ENCODE data around the gene CFAP46.
"Not testable (repeated sequence)": the region's sequence is repeated elsewhere in the genome, so short reads cannot be mapped to it uniquely, and the experiment has no call there.

Gene CFAP46

DNA sequence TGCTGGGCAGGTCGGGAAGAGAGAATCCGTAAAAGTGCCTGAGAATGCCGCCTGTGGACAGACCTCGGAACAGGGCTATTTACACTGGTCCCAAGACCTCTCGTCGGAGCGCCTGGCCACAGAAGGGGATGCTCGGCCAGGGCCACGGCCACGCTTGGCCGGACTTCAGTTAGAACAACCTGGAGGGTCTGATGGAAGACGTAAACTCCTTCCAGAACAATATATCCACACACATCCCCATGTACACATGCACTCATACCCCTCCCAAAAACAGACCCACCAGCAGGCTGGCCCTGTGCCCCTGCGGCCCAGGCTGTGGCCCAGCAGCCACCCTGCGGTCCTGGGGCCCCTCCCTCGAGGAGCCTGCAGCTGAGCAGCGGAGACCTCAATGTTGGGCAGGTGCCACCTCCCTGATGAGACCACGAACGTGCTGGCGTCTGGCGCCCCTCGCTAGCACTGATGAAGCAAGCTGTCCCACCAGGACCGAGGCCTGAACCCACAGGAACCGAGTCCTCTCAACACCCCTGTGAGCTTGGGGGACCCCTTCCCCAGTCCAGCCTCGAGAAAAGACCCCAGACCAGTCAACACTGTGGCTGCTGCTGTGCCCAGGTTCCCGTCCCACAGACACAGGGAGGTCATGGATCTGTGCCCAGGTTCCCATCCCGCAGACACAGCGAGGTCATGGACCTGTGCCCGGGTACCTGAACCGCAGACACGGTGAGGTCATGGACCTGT is 8.9 kb downstream of the CFAP46 start:
- TF ChIP-seq YY1 (IDR thresholded peaks at IDR 0.05; ENCODE audit: insufficient read depth, insufficient read length) (no peak), ZNF274 (IDR thresholded peaks at IDR 0.05; ENCODE audit: low read depth, low read length) (no peak), SUZ12 (IDR thresholded peaks at IDR 0.05; ENCODE audit: extremely low read depth, insufficient read depth, insufficient read length) (no peak)
- Histone ChIP-seq H3K36me3 (ENCODE audit: insufficient read depth, insufficient read length, low read length) (no peaks in the 10 kb centered on the region), H3K27me3 (ENCODE audit: insufficient read depth, insufficient read length) (no peaks in the 10 kb centered on the region), H3K9me3 (ENCODE audit: insufficient read depth, low read length) (no peaks in the 10 kb centered on the region), H3K4me1 (ENCODE audit: insufficient read depth, insufficient read length) (no peaks in the 10 kb centered on the region), H3K4me3 (ENCODE audit: insufficient read length, low read depth) (no peak overlapping the region), H3K9ac (ENCODE audit: insufficient read length, low read depth) (no peak overlapping the region)
- DNase-seq (ENCODE audit: low read depth, low spot score): no peak

DNA sequence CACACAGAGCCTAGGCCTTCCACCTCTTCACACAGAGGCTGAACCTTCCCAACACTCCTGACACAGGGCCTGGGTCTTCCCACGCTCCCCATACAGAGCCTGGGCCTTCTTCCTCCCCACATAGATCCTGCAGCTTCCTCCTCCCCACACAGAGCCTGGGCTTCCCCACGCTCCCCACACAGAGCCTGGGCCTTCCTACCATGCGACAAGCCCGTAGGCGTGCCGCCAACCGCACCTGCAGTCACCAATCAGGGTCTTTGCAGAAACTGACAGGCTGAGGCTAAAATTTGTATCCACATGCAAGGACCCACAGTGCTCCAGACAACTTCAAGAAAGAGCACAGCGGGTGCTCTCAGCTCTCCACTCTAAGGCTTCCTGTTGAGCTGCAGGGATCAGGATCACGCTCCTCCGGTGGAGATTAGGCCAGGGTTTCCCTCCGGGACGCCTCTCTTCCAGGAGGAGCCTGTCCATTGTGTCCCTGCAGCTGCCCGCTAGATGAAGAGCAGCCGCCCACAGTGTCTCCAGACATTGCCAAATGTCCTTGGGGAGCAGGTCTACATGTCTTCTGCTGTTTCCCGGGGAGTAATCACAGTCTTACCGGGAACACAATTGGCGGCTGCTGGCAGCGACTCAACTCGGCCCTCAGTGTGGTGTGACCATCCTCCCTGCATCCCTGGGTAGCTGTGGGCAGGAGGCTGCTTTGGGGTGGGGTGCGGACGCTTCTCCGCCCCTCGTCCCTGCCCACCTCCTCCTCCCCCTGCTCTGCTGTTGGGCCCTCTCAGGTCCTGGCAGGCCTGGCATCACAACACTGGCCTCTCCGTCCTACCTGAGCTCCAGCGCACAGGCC is 9.7 kb downstream of the CFAP46 start:
- no peak for DNase-seq (ENCODE audit: low read depth, low spot score)
- no peaks in the 10 kb centered on the region for H3K9me3 ChIP-seq (ENCODE audit: insufficient read depth, low read length)
- no peaks in the 10 kb centered on the region for H3K36me3 ChIP-seq (ENCODE audit: insufficient read depth, insufficient read length, low read length)
- H3K4me1 ChIP-seq (ENCODE audit: insufficient read depth, insufficient read length): no peaks in the 10 kb centered on the region
- H3K9ac ChIP-seq (ENCODE audit: insufficient read length, low read depth): no peak overlapping the region
- no peak overlapping the region for H3K4me3 ChIP-seq (ENCODE audit: insufficient read length, low read depth)
- no peaks in the 10 kb centered on the region for H3K27me3 ChIP-seq (ENCODE audit: insufficient read depth, insufficient read length)
- TF ChIP-seq YY1 (IDR thresholded peaks at IDR 0.05; ENCODE audit: insufficient read depth, insufficient read length) (no peak), SUZ12 (IDR thresholded peaks at IDR 0.05; ENCODE audit: extremely low read depth, insufficient read depth, insufficient read length) (no peak), ZNF274 (IDR thresholded peaks at IDR 0.05; ENCODE audit: low read depth, low read length) (no peak)

DNA sequence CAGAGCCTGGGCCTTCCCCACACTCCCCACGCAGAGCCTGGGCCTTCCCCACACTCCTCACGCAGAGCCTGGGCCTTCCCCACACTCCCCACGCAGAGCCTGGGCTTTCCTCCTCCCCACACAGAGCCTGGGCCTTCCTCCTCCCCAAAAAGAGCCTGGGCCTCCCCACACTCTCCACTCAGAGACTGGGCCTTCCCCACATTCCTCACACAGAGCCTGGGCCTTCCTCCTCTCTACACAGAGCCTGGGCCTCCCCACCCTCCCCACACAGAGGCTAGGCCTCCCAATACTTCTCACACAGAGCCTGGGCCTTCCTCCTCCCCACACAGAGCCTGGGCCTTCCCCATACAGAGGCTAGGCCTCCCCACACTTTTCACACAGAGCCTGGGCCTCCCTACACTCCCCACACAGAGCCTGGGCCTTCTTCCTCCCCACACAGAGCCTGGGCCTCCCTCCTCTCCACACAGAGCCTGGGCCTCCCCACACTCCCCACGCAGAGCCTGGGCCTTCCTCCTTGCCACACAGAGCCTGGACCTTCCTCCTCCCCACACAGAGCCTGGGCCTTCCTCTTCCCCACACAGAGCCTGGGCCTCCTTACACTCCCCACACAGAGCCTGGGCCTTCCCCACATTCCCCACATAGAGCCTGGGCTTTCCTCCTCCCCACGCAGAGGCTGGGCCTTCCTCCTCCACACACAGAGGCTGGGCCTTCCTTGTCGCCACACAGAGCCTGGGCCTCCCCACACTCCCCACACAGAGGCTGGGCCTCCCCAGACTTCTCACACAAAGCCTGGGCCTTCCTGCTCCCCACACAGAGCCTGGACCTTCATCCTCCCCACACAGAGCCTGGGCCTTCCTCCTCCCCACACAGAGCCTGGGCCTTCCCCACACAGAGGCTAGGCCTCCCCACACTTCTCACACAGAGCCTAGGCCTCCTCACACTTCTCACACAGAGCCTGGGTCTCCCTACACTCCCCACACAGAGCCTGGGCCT is 10.8 kb downstream of the CFAP46 start:
- not testable (repeated sequence) for H3K4me3 ChIP-seq (ENCODE audit: insufficient read length, low read depth); H3K4me1 ChIP-seq (ENCODE audit: insufficient read depth, insufficient read length); H3K36me3 ChIP-seq (ENCODE audit: insufficient read depth, insufficient read length, low read length); H3K9me3 ChIP-seq (ENCODE audit: insufficient read depth, low read length); H3K9ac ChIP-seq (ENCODE audit: insufficient read length, low read depth); DNase-seq (ENCODE audit: low read depth, low spot score); H3K27me3 ChIP-seq (ENCODE audit: insufficient read depth, insufficient read length)

DNA sequence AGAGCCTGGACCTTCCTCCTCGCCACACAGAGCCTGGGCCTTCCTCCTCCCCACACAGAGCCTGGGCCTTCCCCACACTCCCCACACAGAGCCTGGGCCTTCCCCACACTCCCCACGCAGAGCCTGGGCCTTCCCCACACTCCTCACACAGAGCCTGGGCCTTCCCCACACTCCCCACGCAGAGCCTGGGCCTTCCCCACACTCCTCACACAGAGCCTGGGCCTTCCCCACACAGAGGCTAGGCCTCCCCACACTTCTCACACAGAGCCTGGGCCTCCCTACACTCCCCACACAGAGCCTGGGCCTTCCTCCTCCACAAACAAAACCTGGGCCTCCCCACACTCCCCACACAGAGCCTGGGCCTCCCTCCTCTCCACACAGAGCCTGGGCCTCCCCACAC is 11.7 kb downstream of the CFAP46 start:
- not testable (repeated sequence) for H3K36me3 ChIP-seq (ENCODE audit: insufficient read depth, insufficient read length, low read length); H3K4me1 ChIP-seq (ENCODE audit: insufficient read depth, insufficient read length); DNase-seq (ENCODE audit: low read depth, low spot score); H3K27me3 ChIP-seq (ENCODE audit: insufficient read depth, insufficient read length); H3K4me3 ChIP-seq (ENCODE audit: insufficient read length, low read depth); H3K9me3 ChIP-seq (ENCODE audit: insufficient read depth, low read length); H3K9ac ChIP-seq (ENCODE audit: insufficient read length, low read depth)

DNA sequence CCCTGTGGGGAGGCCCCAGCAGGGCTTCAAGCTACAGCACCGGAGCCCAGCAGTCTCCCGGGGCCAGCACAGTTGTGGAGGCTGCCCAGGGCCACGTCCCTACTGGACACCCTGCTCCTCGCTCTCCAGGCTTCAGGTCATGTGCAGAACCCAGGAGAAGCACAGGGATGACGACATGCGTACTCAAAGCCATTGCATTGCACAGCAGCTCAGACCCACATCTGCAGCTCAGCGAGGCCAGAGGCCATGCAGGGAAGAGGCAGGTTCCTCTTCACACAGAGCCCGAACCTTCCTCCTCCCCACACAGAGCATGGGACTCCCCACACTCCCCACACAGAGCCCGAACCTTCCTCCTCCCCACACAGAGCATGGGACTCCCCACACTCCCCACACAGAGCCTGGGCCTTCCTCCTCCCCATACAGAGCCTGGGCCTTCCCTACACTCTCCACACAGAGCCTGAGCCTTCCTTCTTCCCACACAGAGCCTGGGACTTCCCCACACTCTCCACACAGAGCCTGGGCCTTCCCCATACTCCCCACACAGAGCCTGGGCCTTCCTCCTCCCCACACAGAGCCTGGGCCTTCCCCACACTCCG is 12.3 kb downstream of the CFAP46 start:
- TF ChIP-seq YY1 (IDR thresholded peaks at IDR 0.05; ENCODE audit: insufficient read depth, insufficient read length) (no peak), SUZ12 (IDR thresholded peaks at IDR 0.05; ENCODE audit: extremely low read depth, insufficient read depth, insufficient read length) (no peak), ZNF274 (IDR thresholded peaks at IDR 0.05; ENCODE audit: low read depth, low read length) (no peak)
- DNase-seq (ENCODE audit: low read depth, low spot score): no peak
- Histone ChIP-seq H3K36me3 (ENCODE audit: insufficient read depth, insufficient read length, low read length) (no peaks in the 10 kb centered on the region), H3K27me3 (ENCODE audit: insufficient read depth, insufficient read length) (no peaks in the 10 kb centered on the region), H3K4me1 (ENCODE audit: insufficient read depth, insufficient read length) (no peaks in the 10 kb centered on the region), H3K4me3 (ENCODE audit: insufficient read length, low read depth) (no peak overlapping the region), H3K9me3 (ENCODE audit: insufficient read depth, low read length) (no peaks in the 10 kb centered on the region), H3K9ac (ENCODE audit: insufficient read length, low read depth) (no peak overlapping the region)

DNA sequence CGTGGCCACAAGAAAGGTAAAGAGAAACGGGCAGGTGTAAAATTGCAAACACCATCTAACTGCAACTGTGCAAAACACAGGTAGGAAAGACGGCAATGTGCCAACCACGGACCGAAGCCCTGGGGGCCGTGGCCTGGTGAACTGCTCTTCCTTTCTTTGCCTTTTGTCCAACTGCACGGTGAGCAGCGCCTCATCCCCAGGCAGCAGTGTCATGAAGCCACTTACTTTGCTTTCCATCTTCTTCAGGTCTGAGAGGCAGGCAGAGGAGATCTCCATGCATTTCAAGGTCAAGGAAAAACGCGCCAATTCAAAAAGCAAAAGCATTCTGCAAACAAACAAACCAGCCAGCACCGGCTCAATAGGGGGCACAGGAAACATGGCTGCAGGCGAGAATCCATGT is 12.9 kb downstream of the CFAP46 start:
- Histone ChIP-seq H3K36me3 (ENCODE audit: insufficient read depth, insufficient read length, low read length) (no peaks in the 10 kb centered on the region), H3K4me3 (ENCODE audit: insufficient read length, low read depth) (no peak overlapping the region), H3K27me3 (ENCODE audit: insufficient read depth, insufficient read length) (no peaks in the 10 kb centered on the region), H3K4me1 (ENCODE audit: insufficient read depth, insufficient read length) (no peaks in the 10 kb centered on the region), H3K9ac (ENCODE audit: insufficient read length, low read depth) (no peak overlapping the region), H3K9me3 (ENCODE audit: insufficient read depth, low read length) (no peaks in the 10 kb centered on the region)
- no peak for TF ChIP-seq SUZ12 (IDR thresholded peaks at IDR 0.05; ENCODE audit: extremely low read depth, insufficient read depth, insufficient read length)
- no peak for DNase-seq (ENCODE audit: low read depth, low spot score)

DNA sequence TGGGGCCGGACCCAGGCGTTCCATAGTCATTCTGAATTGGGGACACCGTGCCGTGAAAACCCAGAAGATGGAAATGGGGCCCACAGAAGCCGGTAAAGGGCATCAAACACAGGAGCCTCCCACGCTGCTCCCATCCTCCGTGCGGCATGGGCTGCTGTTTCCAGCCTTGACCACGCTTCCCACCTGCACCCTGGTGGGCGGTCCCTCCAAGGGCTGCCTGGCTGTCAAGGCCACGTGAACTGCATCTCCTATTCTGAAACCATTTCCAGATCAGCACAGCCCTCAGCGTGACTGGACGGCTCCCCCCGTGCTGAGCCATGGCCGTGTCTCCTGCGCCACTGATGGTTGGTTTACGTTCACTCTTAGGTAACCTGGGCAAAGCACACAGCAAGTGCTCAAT is 14.1 kb downstream of the CFAP46 start:
- no peak for TF ChIP-seq YY1 (IDR thresholded peaks at IDR 0.05; ENCODE audit: insufficient read depth, insufficient read length)
- TF ChIP-seq ZNF274 (IDR thresholded peaks at IDR 0.05; ENCODE audit: low read depth, low read length): no peak
- no peak for TF ChIP-seq SUZ12 (IDR thresholded peaks at IDR 0.05; ENCODE audit: extremely low read depth, insufficient read depth, insufficient read length)
- Histone ChIP-seq H3K4me3 (ENCODE audit: insufficient read length, low read depth) (no peak overlapping the region), H3K27me3 (ENCODE audit: insufficient read depth, insufficient read length) (no peaks in the 10 kb centered on the region), H3K9ac (ENCODE audit: insufficient read length, low read depth) (no peak overlapping the region), H3K36me3 (ENCODE audit: insufficient read depth, insufficient read length, low read length) (no peaks in the 10 kb centered on the region), H3K9me3 (ENCODE audit: insufficient read depth, low read length) (no peaks in the 10 kb centered on the region), H3K4me1 (ENCODE audit: insufficient read depth, insufficient read length) (no peaks in the 10 kb centered on the region)
- no peak for DNase-seq (ENCODE audit: low read depth, low spot score)
